GM12801 (cell line): Measurements from ENCODE around the gene DDN.

Experiments used
- CTCF ChIP-seq: IDR thresholded peaks from one replicate; pipeline ENCODE4 v1.5.1; 2011; ENCODE audit warnings: control low read depth; ENCODE audit not compliant: insufficient read length; ENCODE audit errors: extremely low read depth

DDN gene

DNA sequence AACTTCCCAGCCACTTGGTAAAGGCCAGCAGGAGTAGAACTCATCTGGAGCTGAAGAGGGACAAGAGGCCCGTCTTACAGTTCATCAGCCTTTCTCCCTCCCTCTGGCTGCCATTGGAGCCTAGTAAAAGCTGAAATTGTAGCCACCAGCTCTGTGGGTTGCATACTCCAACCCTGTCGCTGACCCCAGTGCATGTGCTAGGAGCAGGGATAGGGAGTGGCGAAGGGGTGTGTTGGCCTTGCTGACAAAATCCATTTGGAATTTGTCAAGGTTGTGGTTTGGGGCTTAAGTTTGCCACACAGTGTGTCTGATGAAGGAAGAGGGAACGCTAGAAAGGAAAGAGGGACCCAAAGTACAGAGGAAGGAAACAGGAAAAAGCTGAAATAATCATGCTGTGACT is 37.8 kb downstream of the DDN start:
- no peak for TF ChIP-seq CTCF

DNA sequence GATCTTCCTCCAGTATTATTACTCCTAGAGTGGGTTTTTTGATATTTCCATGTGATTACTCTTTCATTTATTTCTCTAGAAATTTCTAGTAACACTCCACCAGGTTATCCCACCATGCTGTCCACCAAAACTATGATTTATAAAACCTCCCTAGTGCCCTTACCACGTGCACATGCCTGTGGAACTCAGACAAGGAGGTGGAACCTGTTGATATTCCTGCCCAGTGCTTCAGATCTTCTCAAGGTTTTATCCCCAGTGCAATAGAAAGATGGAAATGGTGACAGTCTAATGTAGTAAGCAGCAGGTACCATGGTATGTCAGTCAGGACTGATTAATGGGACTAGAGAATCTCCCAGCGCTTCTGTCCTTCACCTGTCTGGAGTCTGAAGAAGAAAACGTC is 38.3 kb downstream of the DDN start:
- TF ChIP-seq CTCF = no peak

DNA sequence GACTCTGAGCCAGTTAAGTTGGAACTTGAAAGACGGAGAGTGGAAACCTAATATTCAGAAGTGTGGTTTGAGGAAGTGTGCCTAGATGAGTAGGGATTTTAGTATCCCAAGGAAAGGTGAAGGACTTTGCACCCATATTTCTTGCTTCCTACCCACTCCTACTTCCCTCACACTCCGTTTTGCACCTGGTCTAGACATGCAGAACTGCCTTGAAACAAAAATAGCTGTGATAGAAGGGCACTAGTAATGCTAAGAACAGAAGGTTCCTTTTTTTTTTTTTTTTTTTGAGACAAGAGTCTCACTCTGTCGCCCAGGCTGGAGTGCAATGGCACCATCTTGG is 41.2 kb downstream of the DDN start:
- no peak for TF ChIP-seq CTCF

GRCh38 chr12:48957141-48958048 is 41.8 kb downstream of the DDN start, which contains the start of gene ARF3:
TSS of gene ARF3 (minus strand) at chr12:48957487. CDS start at chr12:48941095, 16,392 bp downstream.
- no peak for TF ChIP-seq CTCF

GRCh38 chr12:48956279-48957140 is 42.7 kb downstream of the DDN start:
- TF ChIP-seq CTCF = no peak

- TF ChIP-seq CTCF = no peak
These were observed 44.2 kb downstream of the DDN start for GRCh38 chr12:48954841-48955501.

DNA sequence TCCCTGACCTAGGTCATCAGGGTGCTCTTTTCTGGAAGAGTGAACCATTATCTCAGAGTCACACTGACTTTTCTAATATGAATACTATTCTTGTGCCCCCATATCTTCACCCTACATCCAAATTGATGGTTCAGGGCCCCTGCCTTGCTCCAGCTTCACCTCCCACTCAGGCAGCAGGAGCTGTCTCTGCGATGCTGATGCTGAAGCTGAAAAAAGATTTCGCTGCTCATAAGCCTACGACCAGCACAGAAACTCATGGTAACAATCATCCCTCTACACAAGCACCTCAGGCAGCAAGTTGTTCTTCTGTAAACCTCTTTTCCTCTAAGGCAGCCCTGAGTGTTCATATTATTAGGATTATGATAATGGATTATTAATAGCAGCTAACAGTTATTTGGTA is 45.1 kb downstream of the DDN start:
- TF ChIP-seq CTCF = no peak
